HL-60 (cell line): ENCODE measurements around the gene NAP1L4.
"Not testable (repeated sequence)": the region's sequence is repeated elsewhere in the genome, so short reads cannot be mapped to it uniquely, and the experiment has no call there.

Experiments
- CTCF ChIP-seq: IDR thresholded peaks from one replicate; pipeline ENCODE4 v1.5.1; 2011; ENCODE audit warnings: low read length, control low read depth, inconsistent platforms; ENCODE audit not compliant: insufficient read depth
- POLR2AphosphoS5 ChIP-seq: IDR thresholded peaks from 2 replicates; pipeline ENCODE4 v1.6.1; 2012; ENCODE audit warnings: low read depth
- REST ChIP-seq: IDR thresholded peaks from 2 replicates; pipeline ENCODE4 v1.6.1; 2012; ENCODE audit warnings: low read depth; ENCODE audit not compliant: insufficient replicate concordance

GRCh38 chr11:2938458-2939418 lies 53.4 kb downstream of the NAP1L4 start:
- TF ChIP-seq CTCF, REST, POLR2AphosphoS5: not testable (repeated sequence)
